Measurements from ENCODE around the gene PLEKHG3. TPM values are rescaled to one million over a fixed set of nuclear protein-coding genes. Genes with fewer than 3 reads are reported as not detected.
A peak's percentile ranks its signal among the peaks of the same experiment; 100 is the strongest.

The PLEKHG3 gene
- total and polyA plus RNA-seq, 4 donors = 32.1 to 53.9 (median 42.2) TPM

GRCh38 chr14:64692986-64693809 is 11.0 kb upstream of the PLEKHG3 start:
- Histone ChIP-seq H3K4me3 (ENCODE audit: low read depth, low read length) (no peak overlapping the region), H3K9me3 (ENCODE audit: control insufficient read depth, insufficient read depth, low read length) (no peaks in the 10 kb centered on the region), H3K27me3 (ENCODE audit: control insufficient read depth, insufficient read depth, low read length) (no peaks in the 10 kb centered on the region), H3K27ac (ENCODE audit: low read depth, low read length) (peak overlapping the region; percentile 70), H3K4me1 (ENCODE audit: control insufficient read depth, insufficient read depth, low read length) (peaks cover 17% of the 10 kb centered on the region), H3K36me3 (ENCODE audit: control insufficient read depth, insufficient read depth, low read length) (no peaks in the 10 kb centered on the region)
- DNase-seq (ENCODE audit: low read depth in 4 of 6, low spot score in 6 of 6) = peak in 1 of 6 donors; percentile 84
- WGBS (ENCODE audit: insufficient coverage) = 31% methylated on average over 3 of the region's 5 CpGs

GRCh38 chr14:64693810-64694165 is 10.4 kb upstream of the PLEKHG3 start:
- 61% methylated on average over 2 of the region's 2 CpGs for WGBS (ENCODE audit: insufficient coverage)

GRCh38 chr14:64695071-64695470 is 9.2 kb upstream of the PLEKHG3 start:
- H3K36me3 ChIP-seq (ENCODE audit: control insufficient read depth, insufficient read depth, low read length) = no peaks in the 10 kb centered on the region
- H3K27ac ChIP-seq (ENCODE audit: low read depth, low read length) = no peak overlapping the region
- no CpG with 5 or more reads among the region's 2 CpGs for WGBS (ENCODE audit: insufficient coverage)
- no peak for DNase-seq (ENCODE audit: low read depth in 4 of 6, low spot score in 6 of 6)
- no peak overlapping the region for H3K4me3 ChIP-seq (ENCODE audit: low read depth, low read length)
- H3K4me1 ChIP-seq (ENCODE audit: control insufficient read depth, insufficient read depth, low read length) = peaks cover 20% of the 10 kb centered on the region
- H3K9me3 ChIP-seq (ENCODE audit: control insufficient read depth, insufficient read depth, low read length) = no peaks in the 10 kb centered on the region
- no peaks in the 10 kb centered on the region for H3K27me3 ChIP-seq (ENCODE audit: control insufficient read depth, insufficient read depth, low read length)

More at GRCh38 chr14:64693810-64694165, 10.4 kb upstream of the PLEKHG3 start:
- no peak for DNase-seq (ENCODE audit: low read depth in 4 of 6, low spot score in 6 of 6)
- H3K36me3 ChIP-seq (ENCODE audit: control insufficient read depth, insufficient read depth, low read length) = no peaks in the 10 kb centered on the region
- H3K4me1 ChIP-seq (ENCODE audit: control insufficient read depth, insufficient read depth, low read length) = peaks cover 17% of the 10 kb centered on the region
- no peak overlapping the region for H3K4me3 ChIP-seq (ENCODE audit: low read depth, low read length)
- H3K27ac ChIP-seq (ENCODE audit: low read depth, low read length) = peak overlapping the region; percentile 70
- no peaks in the 10 kb centered on the region for H3K27me3 ChIP-seq (ENCODE audit: control insufficient read depth, insufficient read depth, low read length)
- H3K9me3 ChIP-seq (ENCODE audit: control insufficient read depth, insufficient read depth, low read length) = no peaks in the 10 kb centered on the region

GRCh38 chr14:64696355-64696857 is 7.8 kb upstream of the PLEKHG3 start:
- no peaks in the 10 kb centered on the region for H3K36me3 ChIP-seq (ENCODE audit: control insufficient read depth, insufficient read depth, low read length)
- peaks cover 20% of the 10 kb centered on the region for H3K4me1 ChIP-seq (ENCODE audit: control insufficient read depth, insufficient read depth, low read length)
- H3K27me3 ChIP-seq (ENCODE audit: control insufficient read depth, insufficient read depth, low read length) = no peaks in the 10 kb centered on the region
- H3K9me3 ChIP-seq (ENCODE audit: control insufficient read depth, insufficient read depth, low read length) = no peaks in the 10 kb centered on the region
- 60% methylated on average over 1 of the region's 4 CpGs for WGBS (ENCODE audit: insufficient coverage)
- no peak overlapping the region for H3K27ac ChIP-seq (ENCODE audit: low read depth, low read length)
- DNase-seq (ENCODE audit: low read depth in 4 of 6, low spot score in 6 of 6) = peak in 1 of 6 donors; percentile 43
- H3K4me3 ChIP-seq (ENCODE audit: low read depth, low read length) = no peak overlapping the region

- WGBS (ENCODE audit: insufficient coverage) = 73% methylated on average over 6 of the region's 7 CpGs
- Histone ChIP-seq H3K4me3 (ENCODE audit: low read depth, low read length) (no peak overlapping the region), H3K27ac (ENCODE audit: low read depth, low read length) (no peak overlapping the region), H3K4me1 (ENCODE audit: control insufficient read depth, insufficient read depth, low read length) (peaks cover 21% of the 10 kb centered on the region), H3K36me3 (ENCODE audit: control insufficient read depth, insufficient read depth, low read length) (no peaks in the 10 kb centered on the region), H3K9me3 (ENCODE audit: control insufficient read depth, insufficient read depth, low read length) (no peaks in the 10 kb centered on the region), H3K27me3 (ENCODE audit: control insufficient read depth, insufficient read depth, low read length) (peaks cover 14% of the 10 kb centered on the region)
- DNase-seq (ENCODE audit: low read depth in 4 of 6, low spot score in 6 of 6) = peak in 1 of 6 donors; percentile 51
Measured at GRCh38 chr14:64698903-64699302, 5.3 kb upstream of the PLEKHG3 start.

GRCh38 chr14:64700290-64700689 is 3.9 kb upstream of the PLEKHG3 start:
- Histone ChIP-seq H3K27me3 (ENCODE audit: control insufficient read depth, insufficient read depth, low read length) (peaks cover 14% of the 10 kb centered on the region), H3K4me1 (ENCODE audit: control insufficient read depth, insufficient read depth, low read length) (peaks cover 30% of the 10 kb centered on the region), H3K4me3 (ENCODE audit: low read depth, low read length) (no peak overlapping the region), H3K9me3 (ENCODE audit: control insufficient read depth, insufficient read depth, low read length) (no peaks in the 10 kb centered on the region), H3K27ac (ENCODE audit: low read depth, low read length) (no peak overlapping the region), H3K36me3 (ENCODE audit: control insufficient read depth, insufficient read depth, low read length) (no peaks in the 10 kb centered on the region)
- 77% methylated on average over 2 of the region's 2 CpGs for WGBS (ENCODE audit: insufficient coverage)
- DNase-seq (ENCODE audit: low read depth in 4 of 6, low spot score in 6 of 6) = no peak

- no peak for DNase-seq (ENCODE audit: low read depth in 4 of 6, low spot score in 6 of 6)
- Histone ChIP-seq H3K36me3 (ENCODE audit: control insufficient read depth, insufficient read depth, low read length) (no peaks in the 10 kb centered on the region), H3K27me3 (ENCODE audit: control insufficient read depth, insufficient read depth, low read length) (peaks cover 14% of the 10 kb centered on the region), H3K9me3 (ENCODE audit: control insufficient read depth, insufficient read depth, low read length) (no peaks in the 10 kb centered on the region), H3K4me1 (ENCODE audit: control insufficient read depth, insufficient read depth, low read length) (peaks cover 36% of the 10 kb centered on the region), H3K4me3 (ENCODE audit: low read depth, low read length) (no peak overlapping the region), H3K27ac (ENCODE audit: low read depth, low read length) (no peak overlapping the region)
- 100% methylated on average over 1 of the region's 4 CpGs for WGBS (ENCODE audit: insufficient coverage)
Measured at GRCh38 chr14:64700894-64701293, 3.3 kb upstream of the PLEKHG3 start.

GRCh38 chr14:64701660-64702059 is 2.6 kb upstream of the PLEKHG3 start:
- peaks cover 40% of the 10 kb centered on the region for H3K4me1 ChIP-seq (ENCODE audit: control insufficient read depth, insufficient read depth, low read length)
- DNase-seq (ENCODE audit: low read depth in 4 of 6, low spot score in 6 of 6) = no peak

GRCh38 chr14:64702493-64703394 is 1.5 kb upstream of the PLEKHG3 start:
- no peak for DNase-seq (ENCODE audit: low read depth in 4 of 6, low spot score in 6 of 6)
- no peak overlapping the region for H3K27ac ChIP-seq (ENCODE audit: low read depth, low read length)
- H3K27me3 ChIP-seq (ENCODE audit: control insufficient read depth, insufficient read depth, low read length) = peaks cover 14% of the 10 kb centered on the region
- 71% methylated on average over 25 of the region's 25 CpGs for WGBS (ENCODE audit: insufficient coverage)
- H3K9me3 ChIP-seq (ENCODE audit: control insufficient read depth, insufficient read depth, low read length) = no peaks in the 10 kb centered on the region
- H3K36me3 ChIP-seq (ENCODE audit: control insufficient read depth, insufficient read depth, low read length) = peaks cover 3% of the 10 kb centered on the region
- peak overlapping the region; percentile 72 for H3K4me3 ChIP-seq (ENCODE audit: low read depth, low read length)
- peaks cover 45% of the 10 kb centered on the region for H3K4me1 ChIP-seq (ENCODE audit: control insufficient read depth, insufficient read depth, low read length)

More at GRCh38 chr14:64701660-64702059, 2.6 kb upstream of the PLEKHG3 start:
- H3K27ac ChIP-seq (ENCODE audit: low read depth, low read length) = no peak overlapping the region
- H3K4me3 ChIP-seq (ENCODE audit: low read depth, low read length) = no peak overlapping the region
- H3K9me3 ChIP-seq (ENCODE audit: control insufficient read depth, insufficient read depth, low read length) = no peaks in the 10 kb centered on the region
- no CpG with 5 or more reads among the region's 1 CpG for WGBS (ENCODE audit: insufficient coverage)
- peaks cover under 1% of the 10 kb centered on the region for H3K36me3 ChIP-seq (ENCODE audit: control insufficient read depth, insufficient read depth, low read length)
- H3K27me3 ChIP-seq (ENCODE audit: control insufficient read depth, insufficient read depth, low read length) = peaks cover 14% of the 10 kb centered on the region

All from spinal cord (tissue), 10 donors.